ENCODE data around the gene NCBP3.

DNA sequence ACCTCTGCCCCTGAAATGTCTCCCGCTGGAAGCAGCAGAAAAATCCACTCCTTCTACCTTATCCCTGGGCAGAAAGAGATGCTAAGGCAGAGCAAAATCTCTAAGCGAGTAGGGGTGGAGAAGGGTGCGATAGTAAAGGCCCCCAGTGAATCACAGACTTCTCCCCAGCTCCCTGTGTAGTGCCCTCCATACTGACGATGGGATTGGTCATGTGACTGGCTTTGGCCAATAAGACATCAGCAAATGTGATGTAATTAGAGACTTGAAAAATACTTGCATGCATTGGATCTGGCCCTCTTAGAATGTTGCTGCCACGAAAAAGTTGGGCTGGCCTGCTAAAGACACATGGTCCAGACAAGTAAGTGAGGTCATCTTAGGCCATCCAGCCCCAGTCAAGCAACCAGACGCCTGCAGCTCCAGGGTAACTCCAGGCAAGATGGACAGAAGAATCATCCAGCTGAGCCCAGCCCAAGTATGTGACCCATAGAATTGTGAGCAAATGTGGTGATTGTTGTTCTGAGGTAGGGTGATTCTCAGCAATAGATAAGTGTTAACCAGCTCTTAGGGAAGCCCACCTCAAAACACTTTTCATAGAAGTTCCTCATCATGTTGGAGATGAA is 86.3 kb downstream of the NCBP3 start:
- TF ChIP-seq CTCF (IDR thresholded peaks at IDR 0.05), result no peak
- no peak for TF ChIP-seq EP300 (IDR thresholded peaks at IDR 0.05)
